T-helper 2 cell treated with Interferon-gamma antibody and Interleukin-4, amounts not matched to agents 100 ng/mL and 5 ng/mL, for 36 hours (primary cell): ENCODE measurements around the gene GGN. TPM values are rescaled to one million over a fixed set of nuclear protein-coding genes. Genes with fewer than 3 reads are reported as not detected.
"Not testable (repeated sequence)": the region's sequence is repeated elsewhere in the genome, so short reads cannot be mapped to it uniquely, and the experiment has no call there.

ENCODE experiments used
- intact Hi-C: fragments of 100-400 bp; cut with micrococcal nuclease; formaldehyde crosslinking; loops from one replicate; pipeline ENCODE4 v1.15.1; 2023
- total RNA-seq: library from RNA; stranded (reverse); gene quantifications from 2 replicates; pipeline ENCODE4 v1.2.3, GENCODE V29; 2022

The GGN gene
- total RNA-seq: 0.11 TPM in 2 replicates

- intact Hi-C loops: loop anchor here (1.0 to 5.0 kb wide), 4 partner anchors 13 to 50 kb away; partner anchors contain the start of genes CATSPERG, FAM98C and PSMD8
Measured at GRCh38 chr19:38387550-38388348, at the start of gene GGN. TSS of gene GGN (minus strand) at chr19:38388034. CDS start at chr19:38387261, 773 bp downstream.

- intact Hi-C loops: no loop called here
Measured at GRCh38 chr19:38437295-38437694, 49.5 kb upstream of the GGN start.

- intact Hi-C loops: no loop called here
Measured at GRCh38 chr19:38434549-38435051, 46.8 kb upstream of the GGN start.

GRCh38 chr19:38433268-38433733 is 45.5 kb upstream of the GGN start, which contains the start of gene RYR1:
TSS of gene RYR1 (plus strand) at chr19:38433691. CDS start at chr19:38433830, 139 bp downstream.
- intact Hi-C loops: no loop called here

- intact Hi-C loops: no loop called here
Measured at GRCh38 chr19:38430931-38431330, 43.1 kb upstream of the GGN start.

- intact Hi-C loops: no loop called here
Measured at GRCh38 chr19:38429811-38430156, 42.0 kb upstream of the GGN start.

- intact Hi-C loops: no loop called here
Measured at GRCh38 chr19:38429055-38429810, 41.4 kb upstream of the GGN start.

- intact Hi-C loops: not testable (repeated sequence)
Measured at GRCh38 chr19:38427035-38427677, 39.3 kb upstream of the GGN start.

GRCh38 chr19:38425810-38426466 is 38.1 kb upstream of the GGN start, which contains the start of gene RASGRP4:
TSS of gene RASGRP4 (minus strand) at chr19:38426219. CDS start at chr19:38426091, 128 bp downstream.
- intact Hi-C loops: no loop called here

GRCh38 chr19:38425222-38425809 is 37.5 kb upstream of the GGN start:
- intact Hi-C loops: no loop called here

- intact Hi-C loops: no loop called here
Measured at GRCh38 chr19:38424272-38424671, 36.4 kb upstream of the GGN start.

- intact Hi-C loops: no loop called here
Measured at GRCh38 chr19:38422438-38422837, 34.6 kb upstream of the GGN start.

- intact Hi-C loops: no loop called here
Measured at GRCh38 chr19:38421856-38422255, 34.0 kb upstream of the GGN start.

- intact Hi-C loops: no loop called here
Measured at GRCh38 chr19:38420935-38421334, 33.1 kb upstream of the GGN start.

- intact Hi-C loops: no loop called here
Measured at GRCh38 chr19:38417544-38418506, 30.0 kb upstream of the GGN start.

GRCh38 chr19:38417146-38417543 is 29.3 kb upstream of the GGN start:
- intact Hi-C loops: no loop called here

- intact Hi-C loops: no loop called here
Measured at GRCh38 chr19:38413416-38413815, 25.6 kb upstream of the GGN start.

GRCh38 chr19:38412961-38413360 is 25.1 kb upstream of the GGN start:
- intact Hi-C loops: no loop called here

GRCh38 chr19:38412491-38412890 is 24.7 kb upstream of the GGN start:
- intact Hi-C loops: no loop called here
